NOMO-1 treated with DMSO at 0.1 percent for 48 hours (cell line): ENCODE data around the gene ANKRD13D.

Experiments
- DNase-seq: peaks from one replicate; lab custom pipeline; 2025; ENCODE audit not compliant: unreplicated experiment; lab: John Stamatoyannopoulos, UW

ANKRD13D gene

GRCh38 chr11:67261946-67262681 is 27.0 kb upstream of the ANKRD13D start:
- DNase-seq, result no peak

- DNase-seq, result peak; percentile 92
These were observed 26.1 kb upstream of the ANKRD13D start for GRCh38 chr11:67262731-67263675.

- no peak for DNase-seq
These were observed 24.8 kb upstream of the ANKRD13D start for GRCh38 chr11:67264260-67264659.

- no peak for DNase-seq
These were observed 24.0 kb upstream of the ANKRD13D start for GRCh38 chr11:67264877-67265632.

- DNase-seq, result peak; percentile 49
These were observed 23.3 kb upstream of the ANKRD13D start for GRCh38 chr11:67265633-67266448.

- peak; percentile 45 for DNase-seq
These were observed 22.5 kb upstream of the ANKRD13D start, which contains the start of gene GRK2 for GRCh38 chr11:67266449-67267187. GRK2 (plus strand) TSS chr11:67266473; CDS start chr11:67266700, 227 bp downstream.

GRCh38 chr11:67267188-67268080 is 21.7 kb upstream of the ANKRD13D start:
- no peak for DNase-seq

- DNase-seq, result peak; percentile 92
These were observed 20.8 kb upstream of the ANKRD13D start for GRCh38 chr11:67268081-67268961.

GRCh38 chr11:67268962-67269268 is 20.2 kb upstream of the ANKRD13D start:
- no peak for DNase-seq

- no peak for DNase-seq
These were observed 19.5 kb upstream of the ANKRD13D start for GRCh38 chr11:67269401-67270255.

- DNase-seq, result peak; percentile 37
These were observed 18.6 kb upstream of the ANKRD13D start for GRCh38 chr11:67270256-67271204.

GRCh38 chr11:67271205-67271540 is 17.9 kb upstream of the ANKRD13D start:
- DNase-seq, result no peak

- DNase-seq, result no peak
These were observed 17.4 kb upstream of the ANKRD13D start for GRCh38 chr11:67271541-67272284.

GRCh38 chr11:67272327-67273259 is 16.5 kb upstream of the ANKRD13D start:
- no peak for DNase-seq
